Ovary (tissue), 9 donors: ENCODE measurements around the gene KRTAP3-1. TPM values are rescaled to one million over a fixed set of nuclear protein-coding genes. Genes with fewer than 3 reads are reported as not detected.

ENCODE experiments used
- DNase-seq, 5 donors: peaks; one replicate each; pipeline ENCODE4 v3.0.0-alpha.2; 2019 to 2020
- H3K27ac ChIP-seq, 2 donors: fragments of 200-600 bp; one replicate each; pipeline versions ENCODE4 v1.5.1 to v1.8.0; 2019 to 2022
- H3K27me3 ChIP-seq: fragments of 200-600 bp; one replicate; pipeline ENCODE4 v1.8.0; 2022
- H3K36me3 ChIP-seq: fragments of 200-600 bp; sonication (generic); one replicate; pipeline ENCODE4 v1.5.1; 2019
- H3K4me1 ChIP-seq: one replicate; pipeline ENCODE4 v1.8.1; 2013; ENCODE audit warnings: mild to moderate bottlenecking, moderate library complexity; ENCODE audit not compliant: insufficient read depth
- H3K4me3 ChIP-seq: fragments of 200-600 bp; sonication (generic); one replicate; pipeline ENCODE4 v1.5.1; 2017
- H3K9me3 ChIP-seq, 2 donors: fragments of 200-600 bp in 1 of 2; sonication (generic) in 1 of 2; one replicate each; pipeline versions ENCODE4 v1.5.1 to v1.8.1; 2013 to 2019; ENCODE audit warnings: mild to moderate bottlenecking in 1 of 2, moderate library complexity in 1 of 2
- EP300 ChIP-seq: sonication (generic); formaldehyde crosslinking; IDR thresholded peaks from one replicate; pipeline ENCODE4 v1.6.1; 2017; ENCODE audit warnings: antibody characterized with exemption
- POLR2A ChIP-seq: fragments of 450-650 bp; IDR thresholded peaks from one replicate; pipeline ENCODE4 v1.6.1; 2017; ENCODE audit warnings: antibody characterized with exemption, mild to moderate bottlenecking, moderate library complexity
- WGBS, 3 donors: extraction: QIAGEN DNeasy Blood & Tissue Kit in 1 of 3; methylation state at CpG; one replicate each; pipeline versions ENCODE4 v1.1.5 to v1.1.7; 2013 to 2017; 5-methylcytosine and 5-hydroxymethylcytosine counted together
- intact Hi-C, 4 donors: fragments of 100-400 bp; cut with DNase I; formaldehyde crosslinking; loops; one replicate each; pipeline versions ENCODE4 v1.11.0 to v1.15.1; 2022 to 2023
- polyA plus RNA-seq, 2 donors: library from polyadenylated mRNA; stranded (reverse); fragments of 200-250 nt in 1 of 2; fragments of 350-450 nt in 1 of 2; fragmentation: Illumina TruSeq in 1 of 2; extraction: RNeasy Lipid Tissue Mini Kit (QIAGEN cat#74804) in 1 of 2; gene quantifications; one replicate each; pipeline ENCODE4 v1.2.3, GENCODE V29; 2013 to 2014
- total RNA-seq, 7 donors: library from RNA; depleted of rRNA in 2 of 7; stranded (reverse); fragments of >200 nt in 2 of 7; fragmentation: NEBNext Ultra II Directional in 3 of 7; extraction: Animal tissue kit (Norgen Biotek cat#: 25700) in 3 of 7; gene quantifications; one replicate each; pipeline versions ENCODE4 v1.1.0 to v1.2.4, GENCODE V29; 2016 to 2023
- TF ChIP-seq, protein P1 (sequence below), 3 donors: fragments of 450-650 bp in 2 of 3; fragments of 200-600 bp in 1 of 3; IDR thresholded peaks; one replicate each; pipeline versions ENCODE4 v1.5.1 to v1.8.0; 2016 to 2022; ENCODE audit warnings: antibody characterized with exemption in 3 of 3, mild to moderate bottlenecking in 1 of 3
- donor health status: DM: no; HTN: no; CAD: no; lungs with moderate emphysema.
- donor health status: DM: no; HTN: no; CAD: no.
- donor health status: Bipolar disorder and iron deficiency.
- donor health status: DM: yes; HTN: yes; CAD: no.
- donor health status: DM: no; HTN: no; CAD: no.
- donor health status: DM: yes; HTN: yes; CAD: no.

The KRTAP3-1 gene
- total and polyA plus RNA-seq, 9 donors = not detected

DNA sequence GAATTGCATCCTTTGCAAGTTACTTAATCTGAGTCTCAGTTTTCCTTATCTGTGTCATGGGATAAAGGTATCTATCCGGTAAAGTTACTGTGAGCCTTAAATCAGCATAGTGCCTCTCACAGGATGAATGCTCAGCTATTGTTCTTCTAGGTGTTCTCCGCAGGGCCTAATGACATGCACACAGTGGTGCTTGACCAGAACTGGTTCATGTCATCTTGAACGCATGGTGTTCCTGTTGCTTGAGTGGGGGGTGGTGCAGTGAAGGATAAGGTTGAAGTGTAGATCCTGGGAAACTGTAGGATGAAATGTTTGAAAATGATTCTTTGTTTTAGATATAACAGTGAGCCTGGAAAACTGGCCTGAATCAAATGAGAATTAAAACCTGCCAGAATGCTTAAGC is 28.8 kb downstream of the KRTAP3-1 start:
- no peak for TF ChIP-seq POLR2A
- no peak for TF ChIP-seq EP300
- TF ChIP-seq, protein P1, sequence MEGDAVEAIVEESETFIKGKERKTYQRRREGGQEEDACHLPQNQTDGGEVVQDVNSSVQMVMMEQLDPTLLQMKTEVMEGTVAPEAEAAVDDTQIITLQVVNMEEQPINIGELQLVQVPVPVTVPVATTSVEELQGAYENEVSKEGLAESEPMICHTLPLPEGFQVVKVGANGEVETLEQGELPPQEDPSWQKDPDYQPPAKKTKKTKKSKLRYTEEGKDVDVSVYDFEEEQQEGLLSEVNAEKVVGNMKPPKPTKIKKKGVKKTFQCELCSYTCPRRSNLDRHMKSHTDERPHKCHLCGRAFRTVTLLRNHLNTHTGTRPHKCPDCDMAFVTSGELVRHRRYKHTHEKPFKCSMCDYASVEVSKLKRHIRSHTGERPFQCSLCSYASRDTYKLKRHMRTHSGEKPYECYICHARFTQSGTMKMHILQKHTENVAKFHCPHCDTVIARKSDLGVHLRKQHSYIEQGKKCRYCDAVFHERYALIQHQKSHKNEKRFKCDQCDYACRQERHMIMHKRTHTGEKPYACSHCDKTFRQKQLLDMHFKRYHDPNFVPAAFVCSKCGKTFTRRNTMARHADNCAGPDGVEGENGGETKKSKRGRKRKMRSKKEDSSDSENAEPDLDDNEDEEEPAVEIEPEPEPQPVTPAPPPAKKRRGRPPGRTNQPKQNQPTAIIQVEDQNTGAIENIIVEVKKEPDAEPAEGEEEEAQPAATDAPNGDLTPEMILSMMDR (IDR thresholded peaks at IDR 0.05) = no peak
- H3K4me1 ChIP-seq = peaks cover 2% of the 10 kb centered on the region
- no peak overlapping the region for H3K4me3 ChIP-seq
- H3K36me3 ChIP-seq = no peaks in the 10 kb centered on the region
- WGBS, 3 donors = 89 to 94% (median 93%) methylated on average over 3 of the region's 3 CpGs
- no peaks in the 10 kb centered on the region for H3K27me3 ChIP-seq
- DNase-seq = no peak
- H3K27ac ChIP-seq = no peak overlapping the region
- no peaks in the 10 kb centered on the region for H3K9me3 ChIP-seq
- intact Hi-C loops = no loop called here

DNA sequence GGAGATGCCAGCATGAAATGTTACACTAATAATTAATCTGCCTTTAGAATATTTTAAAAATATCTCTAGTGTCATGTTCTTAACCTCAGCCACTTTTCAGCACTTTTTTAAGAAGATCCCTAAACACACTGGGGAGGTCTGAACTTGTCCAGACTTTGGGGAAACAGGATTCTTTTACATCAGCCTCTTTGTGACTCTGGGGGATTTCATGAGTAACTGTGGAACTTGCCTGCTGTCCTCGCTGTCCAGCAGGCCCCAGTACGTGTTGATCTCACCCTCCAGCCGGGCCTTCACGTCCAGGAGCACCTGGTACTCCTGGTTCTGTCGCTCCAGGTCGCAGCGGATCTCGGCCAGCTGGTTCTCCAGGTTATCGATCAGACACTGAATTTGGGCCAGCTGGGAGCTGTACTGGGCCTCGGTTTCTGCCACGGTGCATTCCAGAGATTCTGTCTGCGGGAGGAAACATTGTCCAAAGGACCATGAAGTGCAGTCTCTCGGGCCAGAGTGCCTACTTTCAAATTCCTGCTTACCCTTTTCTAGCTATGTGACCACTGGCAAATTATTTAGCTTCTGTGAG is 30.3 kb downstream of the KRTAP3-1 start:
- WGBS, 3 donors = 21 to 47% (median 28%) methylated on average over 13 of the region's 13 CpGs
- intact Hi-C loops = no loop called here

DNA sequence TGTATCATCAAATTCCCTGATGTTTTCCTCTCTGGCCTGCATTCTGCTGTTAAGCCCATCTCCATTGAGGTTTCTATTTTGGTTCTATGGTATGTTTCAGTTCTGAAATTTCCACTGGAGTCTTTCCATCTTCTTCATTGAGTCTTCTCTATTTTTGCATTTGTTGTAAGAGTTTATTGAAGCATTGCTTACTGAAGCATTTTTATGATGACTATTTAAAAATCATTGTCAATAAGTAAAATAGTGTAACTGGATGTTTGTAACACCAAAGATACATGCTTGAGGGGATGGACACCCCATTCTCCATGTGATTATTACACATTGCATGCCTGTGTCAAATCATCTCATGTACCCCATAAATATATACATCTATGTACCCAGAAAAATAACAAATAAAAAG is 33.4 kb downstream of the KRTAP3-1 start:
- no peaks in the 10 kb centered on the region for H3K9me3 ChIP-seq
- H3K27me3 ChIP-seq = no peaks in the 10 kb centered on the region
- intact Hi-C loops = no loop called here
- no peaks in the 10 kb centered on the region for H3K36me3 ChIP-seq
- TF ChIP-seq EP300 = no peak
- TF ChIP-seq POLR2A = no peak
- TF ChIP-seq, protein P1 (IDR thresholded peaks at IDR 0.05) = no peak
- no peak overlapping the region for H3K4me3 ChIP-seq
- no peak overlapping the region for H3K27ac ChIP-seq
- no peaks in the 10 kb centered on the region for H3K4me1 ChIP-seq
- DNase-seq = no peak

More for the DNA sequence above, 30.3 kb downstream of the KRTAP3-1 start:
- H3K36me3 ChIP-seq = no peaks in the 10 kb centered on the region
- H3K9me3 ChIP-seq = no peaks in the 10 kb centered on the region
- TF ChIP-seq EP300 = no peak
- TF ChIP-seq, protein P1 (IDR thresholded peaks at IDR 0.05) = no peak
- no peak for TF ChIP-seq POLR2A
- no peak overlapping the region for H3K27ac ChIP-seq
- no peak overlapping the region for H3K4me3 ChIP-seq
- H3K4me1 ChIP-seq = peaks cover 2% of the 10 kb centered on the region
- H3K27me3 ChIP-seq = no peaks in the 10 kb centered on the region
- DNase-seq = no peak

DNA sequence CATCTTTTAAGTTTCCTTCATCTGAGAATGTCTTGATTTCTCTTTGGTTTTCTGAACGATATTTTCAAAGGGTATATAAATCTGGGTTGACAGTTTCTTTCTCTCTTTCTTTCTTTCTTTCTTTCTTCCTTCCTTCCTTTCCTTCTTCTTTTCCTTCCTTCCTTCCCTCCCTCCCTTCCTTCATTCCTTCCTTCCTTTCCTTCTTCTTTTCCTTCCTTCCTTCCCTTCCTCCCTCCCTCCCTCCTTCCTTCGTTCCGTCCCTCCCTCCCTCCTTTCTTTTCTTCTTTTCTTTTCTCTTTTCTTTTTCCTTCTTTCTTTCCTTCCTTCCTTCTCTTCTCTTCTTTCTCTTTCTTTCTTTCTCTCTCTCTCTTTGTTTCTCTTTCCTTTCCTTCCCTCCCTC is 34.6 kb downstream of the KRTAP3-1 start:
- 69 to 95% (median 88%) methylated on average over 3 of the region's 3 CpGs for WGBS, 3 donors
- intact Hi-C loops = no loop called here

More for the DNA sequence above, 34.6 kb downstream of the KRTAP3-1 start:
- no peaks in the 10 kb centered on the region for H3K9me3 ChIP-seq
- H3K27me3 ChIP-seq = no peaks in the 10 kb centered on the region
- TF ChIP-seq POLR2A = no peak
- TF ChIP-seq, protein P1 (IDR thresholded peaks at IDR 0.05) = no peak
- no peak for DNase-seq
- no peaks in the 10 kb centered on the region for H3K4me1 ChIP-seq
- no peak overlapping the region for H3K27ac ChIP-seq
- H3K4me3 ChIP-seq = no peak overlapping the region
- no peaks in the 10 kb centered on the region for H3K36me3 ChIP-seq
